Activated CD8-positive, alpha-beta memory T cell treated with anti-CD3 and anti-CD28 coated beads, Interleukin-2, amount 50 U/mL, for 4 hours (primary cell): ENCODE results near the gene NAA20.

Source experiments
- DNase-seq: peaks from one replicate; pipeline ENCODE4 v3.0.0-alpha.2; 2020

The NAA20 gene

GRCh38 chr20:20021835-20022234, 4.7 kb downstream of the NAA20 start:
- DNase-seq, result no peak

- DNase-seq, result no peak
Measured at GRCh38 chr20:20022498-20022897, 5.3 kb downstream of the NAA20 start.

DNA sequence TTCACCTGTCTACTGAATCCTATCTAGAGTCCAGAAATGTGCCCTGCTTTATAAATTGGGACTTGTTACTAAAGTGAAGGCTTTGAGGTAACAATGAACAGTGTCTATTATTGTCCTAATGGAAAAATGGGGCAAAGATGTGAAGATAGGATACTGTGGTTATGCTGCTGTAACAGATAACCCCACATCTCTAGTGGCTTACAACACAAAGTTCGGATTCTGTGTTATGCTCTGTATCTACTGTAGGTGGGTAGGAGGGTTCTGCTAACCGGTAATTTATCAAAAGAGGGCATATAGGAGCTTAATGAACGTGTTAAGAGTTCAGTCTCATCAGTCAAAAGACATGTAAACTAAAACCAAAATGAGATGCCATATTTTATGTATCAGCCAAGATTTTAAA, 6.2 kb downstream of the NAA20 start:
- DNase-seq, result no peak

DNA sequence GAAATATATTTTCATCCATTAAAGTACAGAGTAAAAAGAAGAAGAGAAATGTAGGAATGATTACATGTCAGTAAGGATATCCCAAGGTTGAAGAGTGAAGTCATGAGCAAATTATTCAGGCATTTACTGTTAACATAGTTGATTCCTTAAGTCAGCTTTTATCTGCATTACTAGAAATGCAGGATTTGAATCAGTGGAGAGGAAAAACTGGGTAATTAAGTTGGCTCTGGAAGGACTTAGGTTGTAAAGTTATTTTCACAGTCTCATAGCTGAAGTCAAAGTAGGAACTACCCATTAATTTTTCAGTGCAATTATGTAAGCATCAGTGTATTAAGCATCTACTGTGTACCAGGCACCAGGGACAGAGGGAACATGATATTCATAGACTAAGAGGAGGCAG, 7.8 kb downstream of the NAA20 start:
- DNase-seq, result no peak

DNA sequence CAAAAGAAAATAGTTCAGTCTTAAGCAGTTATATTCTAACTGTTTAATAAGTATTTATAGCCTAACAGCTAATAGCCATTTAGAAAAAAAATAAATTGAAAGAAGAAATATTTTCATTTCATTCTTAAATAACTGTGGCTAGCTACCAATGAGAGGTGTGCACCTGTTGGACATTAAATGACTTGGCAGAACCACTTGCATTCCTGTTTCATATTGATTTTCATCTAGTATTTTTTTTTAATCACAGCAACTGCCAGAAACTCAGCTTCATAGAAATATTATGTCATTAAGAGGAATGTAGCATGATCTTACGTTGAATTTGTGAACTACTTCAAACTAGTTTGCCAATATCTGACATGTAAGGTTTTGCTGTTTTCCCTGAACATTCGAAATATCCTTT, 10.1 kb downstream of the NAA20 start:
- DNase-seq, result no peak

GRCh38 chr20:20031790-20032189, 14.6 kb downstream of the NAA20 start:
- no peak for DNase-seq

GRCh38 chr20:20034486-20034885, 17.3 kb downstream of the NAA20 start:
- DNase-seq, result no peak

DNA sequence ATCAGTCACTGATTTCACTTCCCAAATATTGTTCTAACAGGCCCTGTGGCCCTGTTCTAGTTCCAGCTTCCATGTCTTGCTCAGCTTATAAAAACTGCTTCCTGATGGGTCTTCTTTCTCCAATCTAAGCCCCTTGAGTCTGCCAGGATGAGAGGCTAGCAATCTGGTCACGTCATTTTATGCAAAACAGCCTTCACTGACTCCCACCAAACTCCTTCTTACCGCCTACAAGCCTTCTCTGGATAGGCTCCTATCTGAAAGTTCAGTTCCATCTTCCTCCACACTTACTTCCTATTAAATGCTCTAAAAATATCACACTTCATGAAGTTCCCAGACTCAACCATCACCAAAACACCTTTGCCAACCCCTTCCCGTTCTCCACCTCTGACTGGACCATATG, 19.6 kb downstream of the NAA20 start:
- no peak for DNase-seq

DNA sequence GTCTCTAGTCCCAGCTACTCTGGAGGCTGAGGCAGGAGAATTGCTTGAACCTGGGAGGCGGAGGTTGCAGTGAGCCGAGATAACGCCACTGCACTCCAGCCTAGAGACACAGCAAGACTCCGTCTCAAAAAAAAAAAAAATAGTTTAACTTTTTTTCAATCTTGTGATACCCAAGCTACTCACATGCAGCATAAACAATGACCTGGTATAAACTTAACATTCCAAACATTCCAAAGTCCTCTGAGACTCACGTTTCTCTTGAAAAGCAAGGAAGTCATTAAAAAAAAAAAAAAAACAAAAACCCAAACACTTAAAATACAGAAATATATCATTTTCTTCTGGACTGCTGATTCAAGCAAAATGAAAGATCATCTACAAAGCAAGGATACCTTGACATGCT, 20.8 kb downstream of the NAA20 start:
- no peak for DNase-seq

DNA sequence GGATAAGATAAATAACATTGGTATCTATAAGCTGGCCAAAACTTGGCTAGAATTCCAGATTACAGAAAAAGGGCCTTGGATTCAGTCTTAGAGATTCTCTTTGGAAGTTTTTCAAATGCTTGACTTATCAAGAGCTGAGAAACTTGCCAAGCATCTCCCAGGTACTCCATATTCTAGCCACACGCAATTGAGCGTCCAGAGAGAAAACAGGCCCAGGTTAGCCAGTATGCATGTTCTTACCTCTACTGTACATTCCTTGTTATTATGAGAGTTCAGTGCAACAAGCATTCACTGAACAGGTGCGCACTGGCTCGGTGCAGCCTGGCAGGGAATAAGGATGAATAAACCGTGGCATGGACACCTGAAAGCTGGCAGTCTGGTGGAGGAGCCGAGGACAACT, 21.4 kb downstream of the NAA20 start:
- no peak for DNase-seq

DNA sequence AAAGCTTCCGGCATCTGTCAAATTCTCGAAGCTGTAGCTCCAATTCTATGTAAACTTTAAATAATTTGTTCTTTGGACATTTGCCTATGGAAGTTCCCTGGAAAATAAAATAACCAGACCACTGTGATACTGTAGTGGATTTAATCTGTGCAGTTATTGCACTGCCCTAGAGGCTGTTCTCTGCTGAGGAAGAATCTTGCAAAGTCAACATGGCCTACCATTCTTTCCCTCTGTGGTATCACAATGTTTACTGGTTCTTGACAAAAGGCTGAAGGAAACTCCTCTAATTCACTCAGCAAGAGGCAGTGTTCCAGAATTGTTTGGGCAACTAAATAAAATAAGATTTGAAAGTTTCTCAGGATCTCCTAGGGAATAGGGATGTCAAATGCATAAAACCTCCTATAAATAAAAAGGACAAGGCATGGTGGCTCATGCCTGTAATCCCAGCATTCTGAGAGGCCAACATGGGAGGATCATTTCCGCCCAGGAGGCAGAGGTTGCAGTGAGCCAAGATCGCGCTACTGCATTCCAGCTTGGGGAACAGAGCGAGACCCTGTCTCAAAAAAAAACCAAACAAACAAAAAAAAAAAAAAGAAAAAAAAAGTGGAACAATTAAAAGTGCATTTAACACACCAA, 22.7 kb downstream of the NAA20 start:
- no peak for DNase-seq

DNA sequence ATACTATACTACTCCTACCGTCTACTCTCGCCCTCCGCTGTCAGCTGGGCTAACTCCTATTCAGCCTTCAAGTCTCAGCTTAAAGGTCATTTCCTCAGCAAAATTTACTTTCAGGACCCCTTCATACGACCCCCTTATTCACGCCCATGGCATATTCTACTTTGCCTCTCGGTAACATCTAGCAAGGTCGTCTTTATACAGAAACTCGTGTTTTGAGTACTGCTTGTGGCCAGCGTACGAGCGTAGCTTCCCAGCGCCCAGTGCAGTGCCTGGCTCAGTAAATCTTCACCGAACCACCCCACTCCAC, 34.6 kb downstream of the NAA20 start:
- DNase-seq, result no peak

DNA sequence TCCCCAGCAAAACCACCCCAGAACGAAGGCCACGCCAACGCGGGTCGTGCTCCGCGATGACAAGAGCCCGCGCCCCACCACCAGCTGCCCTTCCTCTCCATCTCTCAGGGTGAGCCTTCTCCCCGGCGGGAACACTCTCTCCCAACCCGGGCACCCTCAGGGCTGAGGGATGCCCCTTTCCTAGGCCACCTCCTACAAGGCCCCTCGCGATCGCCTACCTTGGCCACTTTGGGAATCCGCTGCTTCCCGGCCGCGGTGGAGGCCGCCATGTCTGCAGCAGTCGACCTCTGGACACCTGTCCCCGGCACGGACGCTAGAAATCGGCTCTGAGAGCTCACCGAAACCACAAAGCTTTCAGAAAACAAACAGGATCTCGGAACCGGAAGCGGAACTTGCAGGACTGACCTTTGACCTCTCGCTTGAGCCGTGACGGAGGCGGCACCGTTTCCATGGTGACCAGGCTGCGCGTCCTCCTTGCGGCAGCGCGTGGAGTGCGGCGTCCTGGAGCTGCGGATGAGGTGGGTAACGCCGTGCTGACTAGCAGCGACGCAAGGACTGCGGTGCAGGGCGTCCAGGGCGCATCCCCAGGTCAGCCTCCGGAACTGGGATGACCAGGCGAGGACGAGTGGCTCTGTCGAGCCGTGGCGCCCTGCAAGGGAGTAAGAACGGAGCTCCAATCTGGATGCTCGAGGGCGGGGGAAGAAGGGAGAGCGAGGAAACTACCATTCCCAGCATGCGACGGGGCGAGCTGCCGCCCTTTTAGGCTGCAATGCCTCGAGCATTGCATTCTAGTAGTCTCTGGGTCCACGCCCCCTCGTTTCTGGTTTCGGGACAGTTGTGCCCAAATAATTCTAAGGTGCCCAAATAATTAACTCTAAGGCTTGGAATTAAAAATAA, 35.2 kb downstream of the NAA20 start, which contains the start of the genes CFAP61 and CRNKL1:
Gene CFAP61 (plus strand): TSS at position 459 of the 897 bp plus-strand sequence. CDS start 4,122 bp downstream, outside the sequence.
Gene CRNKL1 (minus strand): TSS at position 393 of the 897 bp plus-strand sequence. CDS start 124 bp downstream, at position 269.
- DNase-seq, result peak; percentile 96

GRCh38 chr20:20060234-20060998, 43.3 kb downstream of the NAA20 start:
- no peak for DNase-seq

DNA sequence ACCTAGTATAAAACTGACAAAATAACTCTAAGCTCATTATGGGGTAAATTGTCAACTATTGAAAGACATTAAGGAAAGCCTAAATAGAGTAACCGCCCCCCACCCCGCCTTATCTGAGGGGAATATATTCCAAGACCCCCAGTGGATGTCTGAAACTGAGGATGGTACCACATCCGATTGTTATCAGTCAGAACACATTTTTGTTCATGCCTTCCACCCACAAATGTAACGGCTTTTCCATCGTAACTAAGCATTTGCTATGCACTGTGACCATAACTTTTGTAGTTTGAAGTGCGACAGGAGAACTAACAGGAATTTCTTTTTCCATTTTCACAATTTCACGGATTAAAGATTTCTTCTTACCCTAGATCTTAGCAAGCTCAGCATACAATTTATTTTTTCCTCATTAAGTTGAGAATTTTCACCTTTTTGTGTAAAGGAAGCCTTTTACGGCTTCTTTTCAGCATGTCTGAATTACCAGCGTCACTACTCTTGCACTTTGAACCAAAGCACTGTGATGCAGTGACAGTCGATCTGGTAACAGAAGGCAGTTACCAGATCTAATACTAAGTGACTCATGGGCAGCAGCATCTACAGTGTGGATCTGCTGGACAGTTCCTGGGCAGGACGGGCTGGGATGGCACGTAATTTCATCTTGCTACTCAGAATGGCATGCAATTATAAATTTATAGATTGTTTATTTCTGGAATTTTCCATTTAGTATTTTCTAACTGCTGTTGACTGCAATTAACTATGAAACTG, 47.0 kb downstream of the NAA20 start:
- no peak for DNase-seq

DNA sequence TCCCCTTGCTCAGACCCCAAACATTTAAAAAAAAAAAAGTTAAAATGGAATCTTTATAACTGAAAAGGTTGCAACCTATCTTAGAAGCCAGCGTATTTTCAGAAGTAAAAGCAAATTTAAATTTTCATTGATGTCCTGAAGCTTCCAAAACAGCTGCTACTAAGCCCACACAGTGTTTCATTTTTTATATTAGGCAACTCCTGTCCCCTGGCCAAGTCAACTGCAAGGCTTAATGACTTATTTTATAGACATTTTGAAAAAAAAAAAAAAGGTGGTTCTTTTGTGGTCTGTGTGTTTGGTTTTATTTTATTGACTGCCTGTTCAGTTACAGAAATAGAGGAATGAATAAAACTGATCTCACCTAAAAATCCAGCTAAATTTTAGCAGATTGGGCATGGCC, 48.2 kb downstream of the NAA20 start:
- no peak for DNase-seq

- DNase-seq, result no peak
Measured at GRCh38 chr20:20070871-20071726, 53.9 kb downstream of the NAA20 start.

GRCh38 chr20:20073801-20074371, 56.7 kb downstream of the NAA20 start:
- no peak for DNase-seq

DNA sequence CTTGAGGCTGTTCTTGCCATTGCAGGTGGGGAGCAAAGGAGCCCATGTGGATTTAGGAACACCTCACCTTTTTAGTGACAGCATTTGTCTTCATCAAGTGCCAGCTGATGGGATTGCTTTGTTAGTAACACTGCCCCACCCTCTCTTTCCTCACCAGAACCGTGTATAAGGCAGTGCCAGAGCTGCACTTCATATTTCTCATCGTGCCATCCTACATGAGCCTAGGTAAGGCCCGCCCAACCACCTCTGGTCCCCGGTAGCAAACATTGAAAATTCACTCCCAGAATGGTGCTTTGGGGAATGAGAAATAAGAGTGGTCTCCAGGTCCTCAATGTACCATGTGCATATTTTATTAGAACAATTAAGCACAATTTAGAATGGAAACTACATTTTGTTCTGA, 57.9 kb downstream of the NAA20 start:
- DNase-seq, result no peak

DNA sequence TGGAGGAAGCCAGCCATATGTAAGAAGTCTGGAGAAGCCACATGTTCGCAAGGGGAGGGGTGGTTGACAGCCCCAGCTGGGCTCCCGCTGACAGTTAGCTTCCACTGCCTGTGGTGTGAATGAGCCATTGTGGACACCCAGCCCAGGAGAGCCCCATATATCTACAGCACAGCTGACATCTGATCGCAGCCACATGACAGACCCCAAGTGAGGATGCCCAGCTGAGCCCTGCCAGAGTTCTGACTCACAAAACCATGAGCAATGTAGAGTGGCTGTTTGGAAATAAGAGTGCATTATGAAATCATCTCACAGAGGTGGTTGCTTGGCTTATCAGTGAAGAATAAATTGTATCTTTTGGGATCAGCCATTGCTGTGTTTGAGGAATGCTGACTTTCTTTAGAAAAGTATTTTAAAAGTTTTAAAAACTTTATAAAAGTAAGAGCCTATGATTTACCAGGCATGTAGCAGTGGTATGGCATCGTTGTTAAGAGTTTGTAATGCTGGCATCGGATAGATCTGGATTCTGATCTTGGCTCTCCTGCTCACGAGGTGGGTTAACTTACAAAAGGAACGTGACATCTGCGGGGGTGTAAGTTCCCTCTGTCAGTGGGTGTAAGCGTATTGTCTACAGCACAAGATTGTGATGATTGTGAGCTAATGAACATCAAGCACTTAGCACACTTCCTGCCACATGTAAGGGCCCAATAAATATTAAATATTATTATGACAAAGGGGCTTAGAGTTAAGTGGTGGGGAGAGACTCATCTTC, 59.3 kb downstream of the NAA20 start:
- no peak for DNase-seq

DNA sequence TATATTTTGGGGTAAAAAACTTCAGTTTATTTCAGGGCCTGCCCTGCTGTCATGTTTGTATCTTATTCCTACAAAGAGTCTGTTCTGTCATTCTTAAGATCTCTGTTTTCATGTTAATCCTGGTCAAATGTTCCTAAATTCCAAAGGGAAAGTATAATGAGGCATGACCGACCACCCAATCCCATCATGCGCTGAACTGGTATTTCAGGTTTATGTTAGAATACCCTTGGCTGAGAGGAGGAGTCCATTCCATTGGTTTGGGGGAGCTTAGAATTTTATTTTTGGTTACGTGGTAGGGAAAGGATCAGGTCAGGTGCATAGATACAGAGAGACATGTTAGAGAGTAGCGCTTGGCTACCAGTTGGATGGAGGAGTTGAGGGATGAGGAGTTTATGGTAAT, 60.9 kb downstream of the NAA20 start:
- DNase-seq, result no peak
